OCI-LY7 (cell line): Measurements from ENCODE around the gene DNAJC8. TPM values are rescaled to one million over a fixed set of nuclear protein-coding genes. Genes with fewer than 3 reads are reported as not detected.

ENCODE experiments used
- BruUV-seq: library from RNA; stranded (reverse); fragments of 400-500 nt; replicated peaks from 2 replicates; lab custom pipeline; 2021; lab: Mats Ljungman, UMichigan
- CTCF ChIA-PET: fragments of 300-600 bp; sonication (Branson Sonifier 250); formaldehyde crosslinking; loops from one replicate; lab custom pipeline; 2022; ENCODE audit warnings: antibody characterized with exemption; ENCODE audit not compliant: unreplicated experiment; lab: Charles Lee
- POLR2A ChIA-PET: fragments of 300-600 bp; sonication (Branson Sonifier 250); formaldehyde crosslinking; loops from one replicate; lab custom pipeline; 2022; ENCODE audit warnings: antibody characterized with exemption; lab: Charles Lee
- DNase-seq: peaks from one replicate; pipeline ENCODE4 v3.0.0-alpha.2; 2015; ENCODE audit warnings: low spot score
- H2AFZ ChIP-seq: fragments of 200-600 bp; sonication (generic), shearing (Covaris generic); 2 replicates; pipeline ENCODE4 v1.6.1; 2014; ENCODE audit warnings: mild to moderate bottlenecking, antibody characterized with exemption, low read length, moderate library complexity
- H3K27ac ChIP-seq: fragments of 200-600 bp; sonication (generic); 2 replicates; pipeline ENCODE4 v1.5.1; 2014; ENCODE audit warnings: mixed run types, low read depth, mild to moderate bottlenecking, moderate library complexity, low read length, inconsistent platforms; ENCODE audit not compliant: poor library complexity, severe bottlenecking
- H3K36me3 ChIP-seq: fragments of 200-600 bp; sonication (generic); 2 replicates; pipeline ENCODE4 v1.6.1; 2014; ENCODE audit warnings: mild to moderate bottlenecking, antibody characterized with exemption, low read length, moderate library complexity, mixed read lengths; ENCODE audit not compliant: insufficient read depth
- H3K4me1 ChIP-seq: fragments of 200-600 bp; sonication (generic); 2 replicates; pipeline ENCODE4 v1.5.1; 2014; ENCODE audit warnings: mild to moderate bottlenecking, low read length; ENCODE audit not compliant: insufficient read depth, poor library complexity, severe bottlenecking
- H3K4me2 ChIP-seq: fragments of 200-600 bp; sonication (generic); 2 replicates; pipeline ENCODE4 v1.6.1; 2014; ENCODE audit warnings: mild to moderate bottlenecking, low read length
- H3K4me3 ChIP-seq: fragments of 200-600 bp; sonication (generic); 2 replicates; pipeline ENCODE4 v1.5.1; 2014; ENCODE audit warnings: mild to moderate bottlenecking, low read depth, low read length; ENCODE audit not compliant: poor library complexity, severe bottlenecking
- H3K79me2 ChIP-seq: fragments of 200-600 bp; sonication (generic); 2 replicates; pipeline ENCODE4 v1.6.1; 2016; ENCODE audit warnings: low read depth, mild to moderate bottlenecking, low read length, moderate library complexity, mixed read lengths; ENCODE audit not compliant: insufficient read depth
- H3K9me2 ChIP-seq: fragments of 200-600 bp; sonication (generic); 2 replicates; pipeline ENCODE4 v1.6.1; 2016; ENCODE audit warnings: mild to moderate bottlenecking, low read length, mixed read lengths; ENCODE audit not compliant: insufficient read depth
- H3K9me3 ChIP-seq: fragments of 200-600 bp; sonication (generic); 2 replicates; pipeline ENCODE4 v1.6.1; 2014; ENCODE audit warnings: mild to moderate bottlenecking, mixed run types, low read length, mixed read lengths
- H4K20me1 ChIP-seq: fragments of 200-600 bp; sonication (generic); 2 replicates; pipeline ENCODE4 v1.6.1; 2014; ENCODE audit warnings: mild to moderate bottlenecking, antibody characterized with exemption, low read length, moderate library complexity, mixed read lengths; ENCODE audit not compliant: insufficient read depth
- CTCF ChIP-seq: fragments of 200-600 bp; sonication (generic); conservative IDR thresholded peaks from 2 replicates; pipeline ENCODE4 v1.5.1; 2014; ENCODE audit warnings: mild to moderate bottlenecking, antibody characterized with exemption, low read length, moderate library complexity, mixed read lengths
- EZH2phosphoT487 ChIP-seq: fragments of 200-600 bp; sonication (generic); IDR thresholded peaks from 2 replicates; pipeline ENCODE4 v1.6.1; 2018; ENCODE audit warnings: low read depth, borderline replicate concordance, mild to moderate bottlenecking, mixed run types, antibody characterized with exemption, low read length, moderate library complexity, mixed read lengths
- intact Hi-C: fragments of 100-400 bp; cut with micrococcal nuclease; formaldehyde crosslinking; loops from one replicate; pipeline ENCODE4 v1.10.0; 2022; ENCODE audit not compliant: unreplicated experiment
- total RNA-seq, 2 experiments: library from RNA; depleted of rRNA in 1 of 2; stranded (reverse); fragments of >200 nt in 1 of 2; shearing (Covaris generic) in 1 of 2; gene quantifications; 2 replicates each; pipeline ENCODE4 v1.2.3, GENCODE V29; 2014 to 2022

Gene DNAJC8
- total RNA-seq, 2 experiments from 2014 or later, result 71.1 to 121 TPM

- intact Hi-C loops, result no loop called here
- H3K4me1 ChIP-seq, result peaks cover 68% of the 10 kb centered on the region
- peaks cover 45% of the 10 kb centered on the region for H3K36me3 ChIP-seq
- H3K9me3 ChIP-seq, result no peaks in the 10 kb centered on the region
- ChIA-PET CTCF (no interaction called here), POLR2A (interaction anchor here (1.9 kb wide), 1 partner anchor 23 kb away, joined by 12 read pairs; no protein-coding TSS in a partner anchor)
- H3K4me2 ChIP-seq, result peak overlapping the region; percentile 98
- peak overlapping the region; percentile 57 for H3K4me3 ChIP-seq
- H3K27ac ChIP-seq, result peak overlapping the region; percentile 97
- DNase-seq, result peak; percentile 31
- TF ChIP-seq EZH2phosphoT487, result no peak
- TF ChIP-seq CTCF, result no peak
- no peaks in the 10 kb centered on the region for H3K9me2 ChIP-seq
- BruUV-seq, result no TSS peak
- no peak overlapping the region for H2AFZ ChIP-seq
- no peaks in the 10 kb centered on the region for H4K20me1 ChIP-seq
- H3K79me2 ChIP-seq, result peaks cover 74% of the 10 kb centered on the region
Observed at GRCh38 chr1:28171246-28171645, 61.6 kb downstream of the DNAJC8 start.

DNA sequence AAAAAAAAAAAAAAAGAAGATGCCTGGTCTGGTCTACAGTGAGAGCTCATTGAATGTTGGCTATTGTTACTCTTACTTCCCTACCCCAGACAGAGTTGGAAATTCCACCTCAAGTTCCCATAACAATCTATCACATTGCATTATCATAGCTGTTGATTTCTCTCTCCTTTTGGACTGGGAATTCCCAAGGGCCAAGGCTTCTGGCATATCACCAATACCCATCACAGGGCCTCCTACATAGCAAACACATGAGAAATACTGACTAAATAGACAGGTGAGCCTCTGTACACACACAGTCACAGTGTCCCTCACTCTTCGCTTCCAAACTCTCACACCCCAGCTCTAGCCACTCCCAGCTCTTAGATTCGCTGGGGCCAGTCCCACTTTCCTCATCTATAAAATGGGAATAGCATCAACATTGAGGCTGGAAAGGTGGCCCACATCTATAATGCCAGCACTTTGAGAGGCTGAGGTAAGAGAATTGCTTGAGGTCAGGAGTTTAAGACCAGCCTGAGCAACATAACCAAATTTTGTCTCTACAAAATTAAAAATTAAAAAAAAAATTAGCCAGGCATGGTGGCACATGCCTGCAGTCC is 62.7 kb downstream of the DNAJC8 start:
- Histone ChIP-seq H4K20me1 (no peaks in the 10 kb centered on the region), H3K4me1 (peaks cover 61% of the 10 kb centered on the region), H3K27ac (peak overlapping the region; percentile 48), H3K79me2 (peaks cover 73% of the 10 kb centered on the region), H2AFZ (no peak overlapping the region), H3K9me2 (no peaks in the 10 kb centered on the region), H3K4me3 (no peak overlapping the region), H3K9me3 (peaks cover 5% of the 10 kb centered on the region; the same call in 1 of the 2 replicates), H3K36me3 (peaks cover 52% of the 10 kb centered on the region), H3K4me2 (peak overlapping the region; percentile 53)
- no TSS peak for BruUV-seq
- DNase-seq, result no peak
- TF ChIP-seq EZH2phosphoT487, result no peak
- no peak for TF ChIP-seq CTCF
- CTCF ChIA-PET, result interaction anchor here (1.0 kb wide), 1 partner anchor 82 kb away, joined by 3 read pairs; the partner anchor contains the start of gene EYA3
- POLR2A ChIA-PET, result interaction anchor here (0.6 to 1.9 kb wide), 9 partner anchors 9 to 1758 kb away, joined by 3 to 12 read pairs (median 3); no protein-coding TSS in a partner anchor
- intact Hi-C loops, result no loop called here
